ENCODE measurements around the gene ATG101. TPM values are rescaled to one million over a fixed set of nuclear protein-coding genes. Genes with fewer than 3 reads are reported as not detected.

Gene ATG101
- polyA plus RNA-seq, 1 donor, result 23.4 TPM

- DNase-seq, result no peak
These were observed 7.0 kb downstream of the ATG101 start for GRCh38 chr12:52076811-52077210.

- no peak for DNase-seq
These were observed 8.5 kb downstream of the ATG101 start for GRCh38 chr12:52078276-52078675.

- DNase-seq, result no peak
These were observed 10.0 kb downstream of the ATG101 start, which contains the start of gene SMIM41 for GRCh38 chr12:52079576-52080402. SMIM41 (plus strand) TSS chr12:52079704; CDS start chr12:52079780, 76 bp downstream.

GRCh38 chr12:52080403-52081251, 10.8 kb downstream of the ATG101 start:
- DNase-seq, result no peak

GRCh38 chr12:52081263-52081733, 11.5 kb downstream of the ATG101 start:
- DNase-seq, result no peak

- DNase-seq, result no peak
These were observed 12.4 kb downstream of the ATG101 start for GRCh38 chr12:52082026-52082668.

GRCh38 chr12:52082669-52082987, 12.8 kb downstream of the ATG101 start:
- DNase-seq, result no peak

GRCh38 chr12:52082988-52083637, 13.3 kb downstream of the ATG101 start:
- no peak for DNase-seq

- no peak for DNase-seq
These were observed 13.8 kb downstream of the ATG101 start for GRCh38 chr12:52083638-52083996.

GRCh38 chr12:52084491-52085231, 14.9 kb downstream of the ATG101 start:
- no peak for DNase-seq

- no peak for DNase-seq
These were observed 16.0 kb downstream of the ATG101 start for GRCh38 chr12:52085682-52086180.

GRCh38 chr12:52086366-52086765, 16.6 kb downstream of the ATG101 start:
- no peak for DNase-seq

- no peak for DNase-seq
These were observed 17.4 kb downstream of the ATG101 start for GRCh38 chr12:52086944-52087835.

GRCh38 chr12:52087961-52088820, 18.4 kb downstream of the ATG101 start:
- no peak for DNase-seq

- no peak for DNase-seq
These were observed 19.7 kb downstream of the ATG101 start for GRCh38 chr12:52089491-52089890.

GRCh38 chr12:52090291-52090690, 20.5 kb downstream of the ATG101 start:
- no peak for DNase-seq

- no peak for DNase-seq
These were observed 21.3 kb downstream of the ATG101 start for GRCh38 chr12:52091061-52091460.

- DNase-seq, result no peak
These were observed 22.1 kb downstream of the ATG101 start for GRCh38 chr12:52091869-52092268.

- no peak for DNase-seq
These were observed 23.6 kb downstream of the ATG101 start for GRCh38 chr12:52093346-52093745.

Measured in left kidney (tissue), 2 donors.